OCI-LY1 (cell line): ENCODE results near the gene TACO1.

Experiments used
- EZH2 ChIP-seq: fragments of 200-600 bp; sonication (generic), shearing (Covaris generic); IDR thresholded peaks from 2 replicates; pipeline ENCODE4 v1.8.0; 2017; ENCODE audit warnings: borderline replicate concordance, mixed run types, mild to moderate bottlenecking, antibody characterized with exemption, low read length, moderate library complexity, mixed read lengths
- TF ChIP-seq, protein P1 (sequence below): fragments of 200-600 bp; sonication (generic), shearing (Covaris generic); IDR thresholded peaks from 2 replicates; pipeline ENCODE4 v1.5.1; 2017; ENCODE audit warnings: mild to moderate bottlenecking, antibody characterized with exemption, low read length, moderate library complexity, mixed read lengths

GRCh38 chr17:63639125-63639524 is 38.4 kb downstream of the TACO1 start:
- TF ChIP-seq, protein P1, sequence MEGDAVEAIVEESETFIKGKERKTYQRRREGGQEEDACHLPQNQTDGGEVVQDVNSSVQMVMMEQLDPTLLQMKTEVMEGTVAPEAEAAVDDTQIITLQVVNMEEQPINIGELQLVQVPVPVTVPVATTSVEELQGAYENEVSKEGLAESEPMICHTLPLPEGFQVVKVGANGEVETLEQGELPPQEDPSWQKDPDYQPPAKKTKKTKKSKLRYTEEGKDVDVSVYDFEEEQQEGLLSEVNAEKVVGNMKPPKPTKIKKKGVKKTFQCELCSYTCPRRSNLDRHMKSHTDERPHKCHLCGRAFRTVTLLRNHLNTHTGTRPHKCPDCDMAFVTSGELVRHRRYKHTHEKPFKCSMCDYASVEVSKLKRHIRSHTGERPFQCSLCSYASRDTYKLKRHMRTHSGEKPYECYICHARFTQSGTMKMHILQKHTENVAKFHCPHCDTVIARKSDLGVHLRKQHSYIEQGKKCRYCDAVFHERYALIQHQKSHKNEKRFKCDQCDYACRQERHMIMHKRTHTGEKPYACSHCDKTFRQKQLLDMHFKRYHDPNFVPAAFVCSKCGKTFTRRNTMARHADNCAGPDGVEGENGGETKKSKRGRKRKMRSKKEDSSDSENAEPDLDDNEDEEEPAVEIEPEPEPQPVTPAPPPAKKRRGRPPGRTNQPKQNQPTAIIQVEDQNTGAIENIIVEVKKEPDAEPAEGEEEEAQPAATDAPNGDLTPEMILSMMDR: no peak
- TF ChIP-seq EZH2: no peak
